B cell (primary cell): Measurements from ENCODE around the gene RPL10A. TPM values are rescaled to one million over a fixed set of nuclear protein-coding genes. Genes with fewer than 3 reads are reported as not detected.

Experiments
- ATAC-seq: fragments of 200-7000 bp; cut with Tn5 transposase; one replicate; pipeline ENCODE4 v1.10.0; 2021; ENCODE audit warnings: low read depth, mild to moderate bottlenecking, moderate number of reproducible peaks, moderate library complexity
- CTCF ChIA-PET: fragments of 350-600 bp; sonication (Branson Sonifier 250); formaldehyde crosslinking; loops from one replicate; lab custom pipeline; 2021; ENCODE audit warnings: antibody characterized with exemption, inconsistent platforms; lab: Charles Lee
- POLR2A ChIA-PET: fragments of 350-600 bp; sonication (Branson Sonifier 250); formaldehyde crosslinking; loops from one replicate; lab custom pipeline; 2021; ENCODE audit warnings: antibody characterized with exemption; lab: Charles Lee
- DNase-seq: peaks from one replicate; pipeline ENCODE4 v3.0.0; 2013
- H2AFZ ChIP-seq: 2 replicates; pipeline ENCODE4 v1.6.1; 2012; ENCODE audit warnings: mild to moderate bottlenecking, low read depth, low read length; ENCODE audit not compliant: insufficient read depth, poor library complexity, severe bottlenecking
- H3K27ac ChIP-seq, 2 donors: 1 replicate in 1 of 2; 2 replicates in 1 of 2; pipeline ENCODE4 v1.5.1; 2012 to 2013; ENCODE audit warnings: low read length in 2 of 2, mild to moderate bottlenecking in 2 of 2, moderate library complexity in 1 of 2
- H3K27me3 ChIP-seq, 4 experiments: fragments of 200-600 bp in 1 of 4; sonication (generic) in 1 of 4; replicated peaks in 1 of 4; 1 replicate in 2 of 4; 2 replicates in 2 of 4; pipeline versions ENCODE4 v1.6.1 to v1.7.0; 2013 to 2016; ENCODE audit warnings: low read length in 3 of 4, mild to moderate bottlenecking in 2 of 4, mixed read lengths in 1 of 4, moderate library complexity in 1 of 4; ENCODE audit not compliant: insufficient read depth in 4 of 4, control insufficient read depth in 3 of 4; ENCODE audit errors: control extremely low read depth in 1 of 4
- H3K36me3 ChIP-seq, 2 experiments: replicated peaks in 1 of 2; 1 replicate in 1 of 2; 2 replicates in 1 of 2; pipeline versions ENCODE4 v1.6.1 to v1.7.1; 2013; ENCODE audit warnings: low read length in 1 of 2; ENCODE audit not compliant: insufficient read depth in 2 of 2, control insufficient read depth in 1 of 2; ENCODE audit errors: control extremely low read depth in 1 of 2, extremely low read depth in 1 of 2
- H3K4me1 ChIP-seq, 2 donors: fragments of 200-600 bp in 1 of 2; sonication (generic) in 1 of 2; 1 replicate in 1 of 2; 2 replicates in 1 of 2; pipeline versions ENCODE4 v1.5.1 to v1.6.1; 2013 to 2017; ENCODE audit warnings: low read length in 2 of 2; ENCODE audit not compliant: control insufficient read depth in 2 of 2, insufficient read depth in 2 of 2
- H3K4me2 ChIP-seq: replicated peaks from 2 replicates; pipeline ENCODE3; 2012; ENCODE audit warnings: mild to moderate bottlenecking, low read depth, low read length; ENCODE audit not compliant: poor library complexity, severe bottlenecking
- H3K4me3 ChIP-seq, 5 experiments: fragments of 200-600 bp in 1 of 5; sonication (generic) in 1 of 5; 1 replicate in 3 of 5; 2 replicates in 2 of 5; pipeline versions ENCODE4 v1.5.1 to v1.7.0; 2011 to 2016; ENCODE audit warnings: low read length in 4 of 5, mild to moderate bottlenecking in 4 of 5, low read depth in 2 of 5, control low read depth in 1 of 5, moderate library complexity in 1 of 5; ENCODE audit not compliant: insufficient read depth in 1 of 5; ENCODE audit errors: control extremely low read depth in 1 of 5, extremely low read depth in 1 of 5
- H3K79me2 ChIP-seq: fragments of 200-600 bp; sonication (generic); one replicate; pipeline ENCODE4 v1.6.0; 2016; ENCODE audit warnings: low read length; ENCODE audit not compliant: control insufficient read depth, insufficient read depth
- H3K9ac ChIP-seq: fragments of 200-600 bp; sonication (generic); 2 replicates; pipeline ENCODE4 v1.6.1; 2017; ENCODE audit warnings: mild to moderate bottlenecking, low read length, moderate library complexity
- H3K9me3 ChIP-seq, 3 donors: one replicate each; pipeline versions ENCODE4 v1.6.1 to v1.7.1; 2013; ENCODE audit warnings: low read length in 2 of 3; ENCODE audit not compliant: control insufficient read depth in 2 of 3, insufficient read depth in 1 of 3; ENCODE audit errors: control extremely low read depth in 1 of 3
- H4K20me1 ChIP-seq: 2 replicates; pipeline ENCODE4 v1.6.0; 2012; ENCODE audit warnings: mild to moderate bottlenecking, low read length; ENCODE audit not compliant: insufficient read depth, control insufficient read depth, poor library complexity, severe bottlenecking
- H3K27ac Mint-ChIP-seq: one replicate; pipeline ENCODE4 v1.8.0; 2021; ENCODE audit warnings: mixed read lengths
- H3K27me3 Mint-ChIP-seq: one replicate; pipeline ENCODE4 v1.8.0; 2021; ENCODE audit warnings: mixed read lengths
- H3K4me1 Mint-ChIP-seq: one replicate; pipeline ENCODE4 v1.8.0; 2021; ENCODE audit warnings: mixed read lengths
- H3K4me3 Mint-ChIP-seq: one replicate; pipeline ENCODE4 v1.8.0; 2021; ENCODE audit warnings: mixed read lengths
- H3K9me3 Mint-ChIP-seq: one replicate; pipeline ENCODE4 v1.8.0; 2022; ENCODE audit warnings: mixed read lengths; ENCODE audit not compliant: insufficient read depth
- CTCF ChIP-seq: fragments of 200-600 bp; IDR thresholded peaks from one replicate; pipeline ENCODE4 v1.8.0; 2022; ENCODE audit warnings: antibody characterized with exemption, mild to moderate bottlenecking
- EZH2 ChIP-seq: IDR thresholded peaks from 2 replicates; pipeline ENCODE4 v1.6.1; 2012; ENCODE audit warnings: borderline replicate concordance, low read depth, mild to moderate bottlenecking, moderate library complexity, low read length; ENCODE audit not compliant: insufficient read depth, poor library complexity, severe bottlenecking
- WGBS: methylation state at CpG from one replicate; pipeline ENCODE4 v1.1.5; 2013; ENCODE audit warnings: missing lambda C conversion rate; ENCODE audit not compliant: insufficient coverage; 5-methylcytosine and 5-hydroxymethylcytosine counted together
- intact Hi-C: fragments of 100-400 bp; cut with micrococcal nuclease; formaldehyde crosslinking; loops from one replicate; pipeline ENCODE4 v1.10.0; 2022
- polyA plus RNA-seq: library from polyadenylated mRNA; depleted of rRNA; stranded (reverse); fragments of >200 nt; gene quantifications from 2 replicates; pipeline ENCODE4 v1.2.3, GENCODE V29; 2012
- total RNA-seq, 2 donors: library from RNA; stranded (reverse); fragments of 120-200 nt in 1 of 2; gene quantifications; 1 replicate in 1 of 2; 2 replicates in 1 of 2; pipeline versions ENCODE4 v1.2.3 to v1.2.4, GENCODE V29; 2013 to 2022

RPL10A gene
- total and polyA plus RNA-seq, 2 donors (not counting 1 experiment from before 2014, with no cell fraction given) = 1,687 to 3,150 TPM

- Mint-ChIP-seq H3K4me1 (peaks cover 21% of the 10 kb centered on the region), H3K27me3 (peaks cover 44% of the 10 kb centered on the region), H3K27ac (peak overlapping the region; percentile 33), H3K9me3 (no peaks in the 10 kb centered on the region), H3K4me3 (peak overlapping the region; percentile 83)
- H3K4me3 ChIP-seq = peak overlapping the region in 3 of 5 experiments; percentile 63 to 78 (median 68)
- peak overlapping the region; percentile 94 for H2AFZ ChIP-seq
- no peak for DNase-seq
- TF ChIP-seq CTCF (no peak), EZH2 (no peak)
- H3K36me3 ChIP-seq = no peaks in the 10 kb centered on the region
- CTCF ChIA-PET = interaction anchor here (2.4 kb wide), 1 partner anchor 25 kb away, joined by 8 read pairs; no protein-coding TSS in a partner anchor
- H3K9me3 ChIP-seq = peaks cover 0 to 9% (median 0%) of the 10 kb centered on the region in 3 donors
- H3K27ac ChIP-seq = no peak overlapping the region
- POLR2A ChIA-PET = interaction anchor here (0.8 kb wide), 1 partner anchor 27 kb away, joined by 5 read pairs; no protein-coding TSS in a partner anchor
- H3K9ac ChIP-seq = peak overlapping the region; percentile 75
- ATAC-seq = no peak
- intact Hi-C loops = no loop called here
- H3K79me2 ChIP-seq = no peaks in the 10 kb centered on the region
- 57% methylated on average over 14 of the region's 14 CpGs for WGBS
- peaks cover 14 to 22% of the 10 kb centered on the region in 2 donors for H3K4me1 ChIP-seq
- H3K4me2 ChIP-seq = peak overlapping the region; percentile 99
- peaks cover 0 to 43% (median 18%) of the 10 kb centered on the region in 4 experiments for H3K27me3 ChIP-seq
- H4K20me1 ChIP-seq = no peaks in the 10 kb centered on the region
Observed at GRCh38 chr6:35498422-35499067, 30.3 kb downstream of the RPL10A start.

- Mint-ChIP-seq H3K9me3 (no peaks in the 10 kb centered on the region), H3K4me3 (no peak overlapping the region), H3K27me3 (peaks cover 39% of the 10 kb centered on the region), H3K4me1 (peaks cover 17% of the 10 kb centered on the region), H3K27ac (no peak overlapping the region)
- Histone ChIP-seq H3K4me1 (peaks cover 10 to 20% of the 10 kb centered on the region in 2 donors), H3K27me3 (peaks cover 0 to 48% (median 19%) of the 10 kb centered on the region in 4 experiments), H4K20me1 (no peaks in the 10 kb centered on the region), H3K9ac (no peak overlapping the region), H3K4me2 (no peak overlapping the region), H3K9me3 (peaks cover 0 to 13% (median 0%) of the 10 kb centered on the region in 3 donors), H3K4me3 (no peak overlapping the region), H2AFZ (no peak overlapping the region), H3K36me3 (no peaks in the 10 kb centered on the region), H3K27ac (no peak overlapping the region), H3K79me2 (no peaks in the 10 kb centered on the region)
- WGBS = 91% methylated on average over 4 of the region's 4 CpGs
- CTCF ChIA-PET = no interaction called here
- no peak for DNase-seq
- TF ChIP-seq CTCF (no peak), EZH2 (no peak)
- ATAC-seq = no peak
- intact Hi-C loops = no loop called here
- POLR2A ChIA-PET = no interaction called here
Observed at GRCh38 chr6:35499372-35499771, 31.2 kb downstream of the RPL10A start.
